Skeletal muscle satellite cell (primary cell): Measurements from ENCODE around the gene SORBS1.

Experiments
- H3K27me3 ChIP-seq: 2 replicates; pipeline ENCODE4 v1.7.0; 2013; ENCODE audit warnings: low read length; ENCODE audit not compliant: control insufficient read depth, insufficient read depth
- H3K36me3 ChIP-seq: 2 replicates; pipeline ENCODE4 v1.7.0; 2013; ENCODE audit warnings: mild to moderate bottlenecking, control low read depth, low read length; ENCODE audit not compliant: insufficient read depth
- H3K4me1 ChIP-seq: 2 replicates; pipeline ENCODE4 v1.7.0; 2013; ENCODE audit warnings: low read length; ENCODE audit not compliant: control insufficient read depth, insufficient read depth
- H3K4me2 ChIP-seq: 2 replicates; pipeline ENCODE4 v1.7.0; 2013; ENCODE audit warnings: mild to moderate bottlenecking, low read length
- H3K4me3 ChIP-seq: 2 replicates; pipeline ENCODE4 v1.7.0; 2013; ENCODE audit warnings: low read length
- H3K9ac ChIP-seq: 2 replicates; pipeline ENCODE4 v1.7.0; 2013; ENCODE audit warnings: mild to moderate bottlenecking, low read depth, low read length, moderate library complexity
- H3K9me3 ChIP-seq: replicated peaks from 2 replicates; pipeline ENCODE4 v1.7.0; 2013; ENCODE audit warnings: mild to moderate bottlenecking, control low read depth, low read length

SORBS1 gene

DNA sequence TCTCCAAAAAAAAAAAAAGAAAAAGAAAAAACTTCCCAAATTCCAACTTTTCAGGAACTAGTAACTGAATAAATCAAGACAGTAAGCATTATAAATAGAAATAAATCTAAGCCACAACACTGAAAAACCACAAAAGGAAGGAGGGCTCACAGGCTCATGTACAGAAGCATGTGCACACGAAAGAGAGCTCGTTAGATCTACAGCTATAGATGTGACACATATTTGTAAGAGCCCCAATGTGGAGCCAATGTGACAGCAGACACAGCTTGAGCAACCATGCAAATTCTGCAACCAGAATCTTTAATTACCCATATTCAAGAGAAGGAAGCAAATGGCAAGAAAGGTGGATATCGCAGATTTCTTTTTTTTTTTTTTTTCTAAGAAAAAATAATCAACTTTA, 94.7 kb downstream of the SORBS1 start:
- H3K9ac ChIP-seq = no peak overlapping the region
- no peaks in the 10 kb centered on the region for H3K4me1 ChIP-seq
- H3K36me3 ChIP-seq = no peaks in the 10 kb centered on the region
- H3K4me2 ChIP-seq = no peak overlapping the region
- no peaks in the 10 kb centered on the region for H3K9me3 ChIP-seq
- no peaks in the 10 kb centered on the region for H3K27me3 ChIP-seq
- no peak overlapping the region for H3K4me3 ChIP-seq

DNA sequence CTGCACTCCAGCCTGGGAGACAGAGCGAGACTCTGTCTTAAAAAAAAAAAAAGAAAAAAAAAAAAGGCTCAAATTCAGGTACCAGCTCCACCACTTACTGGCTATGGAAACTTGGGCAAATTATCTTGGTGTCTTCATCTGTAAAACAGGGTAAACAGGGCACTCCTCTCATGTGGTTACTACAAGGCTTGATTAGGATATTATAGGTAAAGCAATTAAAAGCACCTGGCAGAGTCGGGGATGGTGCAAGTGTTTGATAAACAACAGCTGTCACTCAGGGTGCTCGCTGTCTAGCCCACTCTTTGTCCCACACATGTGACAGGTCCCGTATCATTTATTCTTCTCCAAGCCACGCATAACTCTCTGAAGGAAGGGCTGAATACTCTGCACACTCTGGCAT, 96.9 kb downstream of the SORBS1 start:
- H3K9me3 ChIP-seq = no peaks in the 10 kb centered on the region
- H3K9ac ChIP-seq = no peak overlapping the region
- H3K4me2 ChIP-seq = no peak overlapping the region
- no peaks in the 10 kb centered on the region for H3K27me3 ChIP-seq
- H3K4me1 ChIP-seq = no peaks in the 10 kb centered on the region
- H3K4me3 ChIP-seq = no peak overlapping the region
- no peaks in the 10 kb centered on the region for H3K36me3 ChIP-seq

DNA sequence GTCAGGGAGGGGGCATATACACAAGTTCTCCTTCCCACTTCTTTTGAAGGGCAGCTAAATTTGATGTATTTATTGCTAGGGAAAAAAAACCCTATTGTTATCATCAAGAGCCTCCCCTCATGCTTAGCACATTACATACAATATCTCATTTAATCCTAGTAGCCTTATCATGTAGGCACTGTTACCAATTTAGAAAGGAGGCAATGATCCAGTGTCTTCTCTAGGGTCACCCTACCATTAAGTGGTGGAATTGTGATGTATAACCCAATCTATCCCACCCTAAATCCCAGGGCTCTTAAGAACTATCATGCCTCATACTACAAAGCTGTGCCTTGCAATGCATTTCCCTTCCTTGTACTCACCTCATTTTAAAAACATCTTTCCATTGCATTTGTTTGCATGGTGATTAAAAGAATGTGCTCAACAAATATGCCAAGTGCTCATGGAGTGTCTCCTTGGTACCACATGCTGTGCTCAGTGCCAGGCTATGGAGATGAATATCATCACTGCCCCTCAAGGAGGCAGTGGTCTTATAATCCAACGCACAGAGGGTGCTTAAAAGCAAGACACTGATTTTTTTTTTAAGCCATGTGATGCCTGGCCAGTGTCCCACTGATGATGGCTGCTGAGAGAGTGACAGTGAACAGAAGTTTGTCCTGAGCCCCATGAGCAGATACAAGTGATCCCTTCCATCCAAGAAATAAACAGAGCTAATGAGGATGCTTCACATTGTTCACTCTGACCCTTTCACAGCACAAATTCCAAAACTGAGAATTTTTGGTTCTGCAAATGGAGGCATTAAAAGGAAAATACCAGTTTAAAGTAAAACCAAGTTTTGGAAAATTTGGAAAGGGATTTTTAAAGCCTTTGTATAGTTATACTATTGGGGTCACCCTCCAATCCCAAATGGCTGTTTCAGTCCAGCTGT, 98.2 kb downstream of the SORBS1 start:
- Histone ChIP-seq H3K9ac (no peak overlapping the region), H3K36me3 (no peaks in the 10 kb centered on the region), H3K4me3 (no peak overlapping the region), H3K27me3 (no peaks in the 10 kb centered on the region), H3K4me2 (no peak overlapping the region), H3K4me1 (no peaks in the 10 kb centered on the region), H3K9me3 (no peaks in the 10 kb centered on the region)

DNA sequence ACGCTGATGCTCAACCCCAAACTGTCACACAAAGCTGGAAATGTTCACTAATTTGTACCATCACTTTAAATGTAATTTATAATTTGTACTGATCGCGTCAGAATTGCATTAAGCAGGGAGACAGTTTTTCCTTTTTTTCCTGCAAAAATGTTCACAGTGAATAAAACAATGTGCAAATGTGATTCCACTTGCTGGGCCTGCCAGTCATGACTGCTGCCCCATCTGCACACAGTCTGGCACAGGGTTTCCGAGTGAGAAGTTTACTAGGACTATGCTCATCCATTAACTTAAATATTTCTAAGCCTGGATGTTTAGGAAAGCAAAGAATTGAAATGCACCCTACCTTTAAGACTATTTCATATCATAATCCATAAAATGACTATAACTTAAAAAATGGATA, 99.6 kb downstream of the SORBS1 start:
- H3K4me3 ChIP-seq = no peak overlapping the region
- H3K9ac ChIP-seq = no peak overlapping the region
- H3K36me3 ChIP-seq = no peaks in the 10 kb centered on the region
- H3K4me1 ChIP-seq = no peaks in the 10 kb centered on the region
- H3K4me2 ChIP-seq = no peak overlapping the region
- H3K27me3 ChIP-seq = peaks cover 5% of the 10 kb centered on the region
- no peaks in the 10 kb centered on the region for H3K9me3 ChIP-seq

DNA sequence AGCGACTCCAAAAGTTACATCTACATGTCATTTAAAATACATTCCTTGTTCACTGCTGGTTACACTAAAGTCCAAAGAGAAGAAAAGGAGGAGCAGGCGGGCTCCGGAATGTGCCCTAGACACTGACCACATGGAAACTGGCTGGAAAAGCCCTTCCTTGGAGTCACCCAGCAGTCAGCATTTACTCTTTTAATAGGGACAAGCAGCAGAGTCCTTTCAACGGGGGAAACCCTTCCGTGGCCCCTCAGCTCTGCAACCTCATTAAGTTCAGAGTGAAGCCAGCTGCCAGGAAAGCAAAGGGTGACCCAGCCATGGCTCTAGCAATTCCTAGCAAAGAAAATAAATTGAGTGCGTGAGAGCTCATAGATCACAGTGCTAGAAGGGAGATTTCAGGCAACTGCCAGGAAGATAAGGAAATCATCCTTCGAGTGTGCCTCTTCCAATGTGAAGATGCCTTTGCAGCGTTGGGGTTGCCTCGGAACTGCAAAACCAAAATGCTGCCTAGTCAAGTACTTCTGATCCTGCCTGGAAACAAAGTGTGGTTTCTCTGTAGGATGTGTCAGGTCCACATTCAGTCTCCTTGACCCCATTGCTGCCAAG, 101.6 kb downstream of the SORBS1 start:
- H3K9me3 ChIP-seq = no peaks in the 10 kb centered on the region
- H3K9ac ChIP-seq = no peak overlapping the region
- no peak overlapping the region for H3K4me3 ChIP-seq
- peaks cover 5% of the 10 kb centered on the region for H3K27me3 ChIP-seq
- H3K4me1 ChIP-seq = no peaks in the 10 kb centered on the region
- no peak overlapping the region for H3K4me2 ChIP-seq
- no peaks in the 10 kb centered on the region for H3K36me3 ChIP-seq

DNA sequence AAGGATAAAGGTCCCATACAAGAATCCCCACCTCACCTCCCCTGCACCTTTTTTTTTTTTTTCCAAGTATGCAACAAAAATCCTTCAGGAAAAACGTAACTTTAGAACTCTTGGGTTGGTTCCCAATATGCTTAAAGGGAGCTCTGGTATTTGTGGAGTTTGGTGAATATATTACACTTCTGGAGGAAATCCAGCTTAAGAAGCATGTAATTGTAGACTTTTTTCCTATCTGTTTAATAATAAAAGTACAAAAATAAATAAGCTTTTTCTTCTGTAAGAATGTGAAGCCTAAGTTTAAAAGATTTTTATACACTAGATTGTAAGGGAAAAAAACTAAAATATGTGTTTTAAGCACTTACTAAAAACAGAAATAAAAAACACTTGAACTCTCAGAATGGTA, 102.3 kb downstream of the SORBS1 start:
- H3K4me2 ChIP-seq = no peak overlapping the region
- no peaks in the 10 kb centered on the region for H3K4me1 ChIP-seq
- no peak overlapping the region for H3K9ac ChIP-seq
- H3K9me3 ChIP-seq = no peaks in the 10 kb centered on the region
- H3K4me3 ChIP-seq = no peak overlapping the region
- H3K36me3 ChIP-seq = no peaks in the 10 kb centered on the region
- H3K27me3 ChIP-seq = peaks cover 5% of the 10 kb centered on the region

DNA sequence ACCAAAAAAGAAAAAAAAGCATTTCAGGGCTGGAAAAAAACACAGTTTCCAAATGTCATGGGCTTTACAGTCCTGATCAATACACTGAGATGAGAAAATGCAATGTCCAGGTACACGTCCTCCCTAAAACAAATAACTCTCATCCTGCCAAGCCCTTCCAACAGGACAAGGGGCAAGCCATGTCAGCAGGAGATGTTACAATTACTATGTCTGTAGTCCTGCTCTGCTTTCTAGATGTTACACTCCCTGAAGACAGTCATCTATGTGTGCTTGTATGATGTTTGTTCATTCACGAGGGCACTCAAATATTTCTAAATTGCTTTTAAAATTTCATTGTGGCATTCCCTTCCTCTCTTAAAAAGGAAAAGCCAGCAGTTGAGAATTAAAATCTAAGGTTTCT, 103.2 kb downstream of the SORBS1 start:
- no peaks in the 10 kb centered on the region for H3K9me3 ChIP-seq
- H3K4me3 ChIP-seq = no peak overlapping the region
- H3K4me1 ChIP-seq = no peaks in the 10 kb centered on the region
- H3K4me2 ChIP-seq = no peak overlapping the region
- H3K36me3 ChIP-seq = no peaks in the 10 kb centered on the region
- peaks cover 5% of the 10 kb centered on the region for H3K27me3 ChIP-seq
- H3K9ac ChIP-seq = no peak overlapping the region

DNA sequence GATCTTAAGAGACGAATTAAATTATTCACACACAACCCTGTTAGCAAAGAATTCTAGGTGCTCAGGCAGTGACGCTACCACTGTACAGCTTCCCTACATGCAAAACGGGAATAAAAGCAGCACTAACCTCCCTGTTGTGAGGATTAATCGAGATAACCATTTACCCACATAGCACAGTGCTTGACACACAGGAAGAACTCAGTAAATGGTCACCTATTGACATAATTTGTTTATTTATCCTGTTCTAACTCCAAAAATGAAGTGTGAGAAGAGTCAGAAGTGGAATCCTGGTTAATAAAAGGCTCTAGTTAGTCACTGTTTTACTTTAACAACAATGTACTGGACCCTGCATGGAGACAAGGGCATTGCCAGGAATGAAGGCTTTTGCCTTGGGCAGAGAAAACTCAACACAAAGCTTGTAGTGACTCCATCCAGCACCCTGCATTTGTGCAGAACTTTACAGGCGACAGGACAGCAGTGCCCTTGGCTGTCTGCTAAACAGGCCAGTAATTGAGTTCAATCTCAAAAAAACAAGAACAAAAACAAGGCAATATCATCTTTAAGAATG, 103.8 kb downstream of the SORBS1 start:
- Histone ChIP-seq H3K9me3 (no peaks in the 10 kb centered on the region), H3K9ac (no peak overlapping the region), H3K27me3 (peaks cover 5% of the 10 kb centered on the region), H3K36me3 (no peaks in the 10 kb centered on the region), H3K4me1 (no peaks in the 10 kb centered on the region), H3K4me3 (no peak overlapping the region), H3K4me2 (no peak overlapping the region)

DNA sequence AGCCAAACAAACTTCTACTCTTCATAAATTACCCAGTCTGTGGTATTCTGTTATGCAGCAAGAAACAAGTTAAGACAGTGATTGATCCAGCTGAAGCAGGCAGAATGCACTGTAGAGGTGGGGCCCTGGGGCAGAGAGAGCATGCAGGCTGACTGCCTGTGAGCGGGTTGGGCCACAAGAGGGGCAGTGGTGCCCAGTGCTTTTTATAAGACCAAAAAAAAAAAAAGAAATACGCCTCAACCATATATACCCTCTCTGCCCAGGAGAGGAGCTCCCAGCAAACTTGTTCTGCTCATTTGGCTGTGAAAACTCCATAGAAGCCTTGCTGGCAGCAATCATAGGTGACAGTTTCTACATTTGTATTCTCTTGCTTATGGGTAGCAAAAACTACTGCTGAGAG, 104.7 kb downstream of the SORBS1 start:
- H3K9ac ChIP-seq = no peak overlapping the region
- no peaks in the 10 kb centered on the region for H3K4me1 ChIP-seq
- H3K9me3 ChIP-seq = no peaks in the 10 kb centered on the region
- no peak overlapping the region for H3K4me3 ChIP-seq
- no peak overlapping the region for H3K4me2 ChIP-seq
- no peaks in the 10 kb centered on the region for H3K36me3 ChIP-seq
- H3K27me3 ChIP-seq = peaks cover 5% of the 10 kb centered on the region

DNA sequence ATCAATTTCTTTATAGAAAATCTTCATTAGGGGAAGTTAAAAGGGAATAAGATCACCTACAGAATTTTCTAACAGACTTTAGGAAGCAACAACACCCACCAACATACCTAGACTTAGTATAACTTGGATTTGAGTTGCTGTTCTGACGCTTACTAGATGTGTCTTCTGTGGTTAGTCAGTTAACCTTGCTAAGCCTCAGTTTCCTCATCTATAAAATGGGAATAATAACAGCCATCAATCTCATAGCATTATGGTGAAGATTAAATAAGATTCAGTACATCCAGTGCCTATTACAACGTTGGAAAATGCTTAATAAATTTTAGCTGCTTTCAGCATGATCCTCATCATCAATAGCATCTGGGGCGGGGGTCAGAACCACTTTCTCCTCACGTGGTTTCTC, 106.2 kb downstream of the SORBS1 start:
- Histone ChIP-seq H3K9me3 (no peaks in the 10 kb centered on the region), H3K4me1 (no peaks in the 10 kb centered on the region), H3K9ac (no peak overlapping the region), H3K36me3 (no peaks in the 10 kb centered on the region), H3K4me3 (no peak overlapping the region), H3K27me3 (peaks cover 5% of the 10 kb centered on the region), H3K4me2 (no peak overlapping the region)

DNA sequence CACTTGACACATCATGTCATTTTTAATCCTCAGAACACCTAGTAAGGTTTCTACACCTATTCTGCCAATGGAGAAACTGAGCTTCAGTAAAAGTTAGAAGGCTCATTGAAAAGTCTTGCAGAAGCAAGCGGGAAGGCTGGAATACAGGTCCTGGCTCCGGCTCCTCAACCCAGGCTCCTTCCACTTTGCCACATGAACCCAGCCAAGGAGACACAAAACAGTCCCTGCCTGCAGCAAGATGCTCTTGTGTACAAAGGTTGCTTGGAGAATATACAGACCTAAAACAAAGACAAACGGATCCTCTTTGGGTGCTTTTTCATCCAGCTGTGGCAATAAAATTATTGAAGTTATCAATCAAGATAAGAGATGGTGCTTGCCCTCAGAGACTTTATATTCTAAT, 106.8 kb downstream of the SORBS1 start:
- H3K4me1 ChIP-seq = no peaks in the 10 kb centered on the region
- no peaks in the 10 kb centered on the region for H3K36me3 ChIP-seq
- H3K9me3 ChIP-seq = no peaks in the 10 kb centered on the region
- H3K9ac ChIP-seq = no peak overlapping the region
- no peak overlapping the region for H3K4me3 ChIP-seq
- no peak overlapping the region for H3K4me2 ChIP-seq
- H3K27me3 ChIP-seq = peaks cover 5% of the 10 kb centered on the region
